ENCODE data around the gene IFNA1.

The IFNA1 gene

GRCh38 chr9:21440139-21440538, at the start of gene IFNA1:
TSS of gene IFNA1 (plus strand) at chr9:21440439. CDS start at chr9:21440508, 69 bp downstream.
- TF ChIP-seq, protein P1, sequence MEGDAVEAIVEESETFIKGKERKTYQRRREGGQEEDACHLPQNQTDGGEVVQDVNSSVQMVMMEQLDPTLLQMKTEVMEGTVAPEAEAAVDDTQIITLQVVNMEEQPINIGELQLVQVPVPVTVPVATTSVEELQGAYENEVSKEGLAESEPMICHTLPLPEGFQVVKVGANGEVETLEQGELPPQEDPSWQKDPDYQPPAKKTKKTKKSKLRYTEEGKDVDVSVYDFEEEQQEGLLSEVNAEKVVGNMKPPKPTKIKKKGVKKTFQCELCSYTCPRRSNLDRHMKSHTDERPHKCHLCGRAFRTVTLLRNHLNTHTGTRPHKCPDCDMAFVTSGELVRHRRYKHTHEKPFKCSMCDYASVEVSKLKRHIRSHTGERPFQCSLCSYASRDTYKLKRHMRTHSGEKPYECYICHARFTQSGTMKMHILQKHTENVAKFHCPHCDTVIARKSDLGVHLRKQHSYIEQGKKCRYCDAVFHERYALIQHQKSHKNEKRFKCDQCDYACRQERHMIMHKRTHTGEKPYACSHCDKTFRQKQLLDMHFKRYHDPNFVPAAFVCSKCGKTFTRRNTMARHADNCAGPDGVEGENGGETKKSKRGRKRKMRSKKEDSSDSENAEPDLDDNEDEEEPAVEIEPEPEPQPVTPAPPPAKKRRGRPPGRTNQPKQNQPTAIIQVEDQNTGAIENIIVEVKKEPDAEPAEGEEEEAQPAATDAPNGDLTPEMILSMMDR (IDR thresholded peaks at IDR 0.05; ENCODE audit: insufficient read depth, missing control alignments) = no peak
- FAIRE-seq (no peak), DNase-seq (ENCODE audit: insufficient read length, low spot score) (no peak)

DNA sequence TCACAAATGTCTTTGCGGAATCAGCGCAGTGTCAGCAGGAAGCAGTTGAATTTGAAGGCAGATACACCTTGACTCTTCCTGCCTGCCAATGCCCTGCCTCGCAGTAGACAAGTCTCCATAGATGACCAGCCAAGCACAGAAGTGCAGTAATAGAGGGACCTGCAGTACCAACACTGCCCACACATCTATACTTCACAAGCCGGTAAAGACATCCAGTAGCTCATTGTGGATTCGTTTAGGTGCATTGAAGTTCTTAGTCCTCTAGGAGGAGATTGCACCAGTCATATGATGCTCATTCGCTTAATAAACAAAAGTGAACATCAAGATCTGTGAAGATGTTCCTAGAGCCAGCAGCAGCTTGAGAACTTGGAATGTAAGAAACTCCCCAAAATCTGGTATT, 48.0 kb upstream of the IFNA1 start:
- TF ChIP-seq, protein P1 (IDR thresholded peaks at IDR 0.05; ENCODE audit: insufficient read depth, missing control alignments) = no peak
- FAIRE-seq (no peak), DNase-seq (ENCODE audit: insufficient read length, low spot score) (no peak)

GRCh38 chr9:21395778-21396717, 44.2 kb upstream of the IFNA1 start:
- FAIRE-seq (no peak), DNase-seq (ENCODE audit: insufficient read length, low spot score) (no peak)
- TF ChIP-seq, protein P1 (IDR thresholded peaks at IDR 0.05; ENCODE audit: insufficient read depth, missing control alignments) = peak; percentile 62

DNA sequence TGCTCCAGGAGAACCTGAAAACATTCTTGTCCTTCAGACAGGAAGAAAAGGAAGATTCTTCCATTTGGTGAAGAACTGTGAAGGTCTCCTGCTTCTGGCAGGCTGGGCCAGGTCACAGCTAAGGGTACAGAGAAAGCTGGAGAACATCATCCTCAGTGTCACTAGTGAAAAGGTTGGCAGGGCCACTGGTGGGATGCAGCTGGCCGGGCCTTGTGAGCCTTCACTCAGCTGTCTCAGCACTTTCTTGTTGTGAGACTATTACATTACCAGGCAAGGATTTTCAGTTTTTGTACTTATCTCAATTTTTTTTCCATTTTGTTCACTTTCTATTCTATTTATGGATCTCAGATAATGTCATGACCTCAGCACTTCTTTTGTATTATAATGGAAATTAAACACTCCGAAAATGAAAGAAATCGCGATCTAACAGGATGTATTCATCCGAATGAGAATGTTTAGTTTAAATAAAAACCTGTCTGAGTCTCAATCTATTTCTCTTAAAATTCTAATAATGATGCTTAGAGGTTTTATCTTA, 41.2 kb upstream of the IFNA1 start:
- no peak for FAIRE-seq
- TF ChIP-seq, protein P1 (IDR thresholded peaks at IDR 0.05; ENCODE audit: insufficient read depth, missing control alignments) = no peak

DNA sequence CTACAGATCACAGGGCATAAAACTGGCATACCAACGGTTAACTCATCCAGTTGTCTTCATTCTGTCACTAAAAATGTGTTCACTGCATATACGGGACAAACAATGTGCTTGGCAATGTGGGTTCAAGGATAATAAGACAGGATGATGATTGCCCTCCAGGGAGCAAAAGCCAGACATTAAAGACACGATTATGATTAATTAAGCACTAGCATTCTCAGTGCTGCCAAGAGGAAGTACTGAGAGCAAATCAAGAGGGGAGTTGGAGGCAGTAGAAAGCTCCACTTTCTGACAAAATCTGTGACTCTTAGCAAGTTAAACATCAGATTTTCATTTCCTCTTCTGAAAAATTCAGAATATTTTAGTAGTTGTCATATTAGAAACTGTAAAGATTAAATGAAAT, 40.3 kb upstream of the IFNA1 start:
- DNase-seq (ENCODE audit: insufficient read length, low spot score) (no peak), FAIRE-seq (no peak)
- TF ChIP-seq, protein P1 (IDR thresholded peaks at IDR 0.05; ENCODE audit: insufficient read depth, missing control alignments) = no peak

More for the DNA sequence above, 41.2 kb upstream of the IFNA1 start:
- DNase-seq (ENCODE audit: insufficient read length, low spot score) = no peak

DNA sequence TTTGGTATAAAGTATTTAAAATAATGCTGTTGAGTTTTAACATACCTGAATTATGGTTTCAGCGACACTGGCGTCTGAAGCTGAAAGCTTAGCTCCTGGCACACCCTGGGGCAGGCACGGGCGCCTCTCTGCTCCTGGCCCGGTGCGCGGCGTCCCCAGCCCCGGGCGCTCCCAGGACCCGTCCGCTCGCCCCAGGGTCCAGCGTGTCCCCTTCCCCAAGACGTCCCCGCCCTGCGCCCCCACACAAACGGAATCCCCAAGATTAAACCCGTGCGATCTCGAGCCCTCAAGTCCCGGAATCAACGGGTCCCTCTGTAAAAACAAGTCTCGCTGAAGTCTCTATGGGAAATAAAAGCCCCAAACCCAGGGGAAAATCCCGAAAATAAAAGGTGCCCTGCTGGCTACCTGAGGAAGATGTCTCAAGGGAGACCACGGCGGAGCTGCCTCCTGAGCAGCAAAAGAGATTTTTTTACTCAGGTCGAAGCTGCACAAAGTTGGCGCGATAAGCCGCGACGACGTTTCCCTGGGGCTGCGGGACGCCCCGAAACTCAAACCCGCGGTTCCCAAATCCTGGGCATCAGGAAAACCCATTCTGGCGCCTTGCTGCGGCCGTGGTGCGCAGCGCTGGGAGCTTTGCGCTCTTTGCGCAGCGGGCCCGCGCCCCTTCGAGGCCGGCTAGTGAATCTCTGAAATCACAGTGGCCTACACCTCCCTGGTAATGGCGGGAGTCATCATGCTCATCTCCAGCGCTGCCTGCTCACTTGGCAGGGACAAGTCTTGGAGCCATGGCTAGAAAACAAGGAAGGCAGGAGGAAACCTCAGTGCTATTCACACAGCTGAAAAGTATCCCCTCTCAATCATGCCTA, 37.6 kb upstream of the IFNA1 start:
- FAIRE-seq (no peak), DNase-seq (ENCODE audit: insufficient read length, low spot score) (no peak)
- TF ChIP-seq, protein P1 (IDR thresholded peaks at IDR 0.05; ENCODE audit: insufficient read depth, missing control alignments) = no peak

Measured in D721Med (cell line).